ENCODE measurements around the gene OR52L1. TPM values are rescaled to one million over a fixed set of nuclear protein-coding genes. Genes with fewer than 3 reads are reported as not detected.

Gene OR52L1
- total and polyA plus RNA-seq, 2 of the 4 experiments (the other 2 are of a cell fraction): not detected

DNA sequence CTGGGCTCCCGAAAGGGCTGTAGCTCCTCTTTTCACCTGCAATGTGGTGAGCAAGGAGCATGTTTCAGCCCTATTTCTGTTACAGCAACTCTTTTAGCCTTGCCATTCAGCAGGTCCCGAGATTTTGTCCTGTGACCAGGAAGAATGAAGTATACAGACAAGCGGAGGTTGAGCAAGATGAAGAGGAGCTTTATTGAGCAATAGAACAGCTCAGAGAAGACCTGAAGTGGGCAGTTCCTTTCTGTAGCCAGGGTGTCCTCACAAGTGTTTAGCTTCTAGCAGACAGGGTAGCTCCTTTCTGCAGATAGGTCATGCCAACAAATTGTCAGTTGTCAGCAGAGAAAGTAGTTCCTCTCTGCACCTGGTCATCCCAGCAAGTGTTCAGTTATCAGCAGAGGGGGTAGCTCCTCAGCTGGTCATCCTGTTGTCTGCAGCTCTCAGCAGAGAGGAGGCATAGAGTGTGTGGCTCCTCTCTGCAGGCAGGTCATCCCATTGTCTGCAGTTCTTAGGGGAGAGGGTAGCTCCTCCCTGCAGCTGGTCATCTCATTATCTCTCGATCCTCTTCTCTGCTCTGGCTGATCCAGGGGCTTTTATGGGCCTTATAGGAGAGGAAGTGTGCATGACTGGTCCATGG is 25.4 kb upstream of the OR52L1 start:
- H2BK5ac ChIP-seq (ENCODE audit: low read depth, low read length, poor library complexity, severe bottlenecking): no peak overlapping the region
- H4K20me1 ChIP-seq (ENCODE audit: insufficient read depth, low read length): no peaks in the 10 kb centered on the region
- H3K18ac ChIP-seq (ENCODE audit: low read depth, low read length): no peak overlapping the region
- intact Hi-C loops (cut with micrococcal nuclease) (no loop called here), in situ Hi-C loops (cut with MboI; ENCODE audit: low sequenced_read_pairs) (no loop called here), dilution Hi-C loops (cut with HindIII; ENCODE audit: low sequenced_read_pairs, unreplicated experiment) (no loop called here)
- H3K9ac ChIP-seq (ENCODE audit: low read depth, low read length): no peak overlapping the region
- no peak overlapping the region for H3K56ac ChIP-seq (ENCODE audit: extremely low read depth, insufficient read depth, low read length)
- ATAC-seq (ENCODE audit: low read depth) (no peak), DNase-seq (no peak)
- H2BK15ac ChIP-seq (ENCODE audit: low read depth, low read length): no peak overlapping the region
- ChIA-PET CTCF (no interaction called here), POLR2A (ENCODE audit: unreplicated experiment) (no interaction called here)
- H3K4ac ChIP-seq (ENCODE audit: low read depth, low read length): no peak overlapping the region
- H3K36me3 ChIP-seq (ENCODE audit: control insufficient read depth, insufficient read depth, low read length): no peaks in the 10 kb centered on the region
- H2AFZ ChIP-seq (replicated peaks; ENCODE audit: low read length, poor library complexity): no peak overlapping the region
- no peak overlapping the region for H2BK120ac ChIP-seq (ENCODE audit: low read depth, low read length)
- H3K27ac ChIP-seq (ENCODE audit: insufficient read depth, low read length): no peak overlapping the region
- no peak overlapping the region for H2AK9ac ChIP-seq (replicated peaks; ENCODE audit: low read depth, low read length, poor library complexity)
- H2BK20ac ChIP-seq (ENCODE audit: low read depth, low read length): no peak overlapping the region
- no peaks in the 10 kb centered on the region for H3K27me3 ChIP-seq (ENCODE audit: control insufficient read depth, insufficient read depth, low read length)
- no peak for TF ChIP-seq ELK1 (IDR thresholded peaks at IDR 0.05; ENCODE audit: borderline replicate concordance, low read depth, low read length)
- no peak for TF ChIP-seq SMC3 (IDR thresholded peaks at IDR 0.05; ENCODE audit: low read depth, low read length)
- TF ChIP-seq MXI1 (IDR thresholded peaks at IDR 0.05; ENCODE audit: borderline replicate concordance, low read depth, low read length): no peak
- no peak for TF ChIP-seq RFX5 (IDR thresholded peaks at IDR 0.05; ENCODE audit: low read depth, low read length)
- no peak for TF ChIP-seq RAD21 (IDR thresholded peaks at IDR 0.05; ENCODE audit: low read length)
- TF ChIP-seq NFE2L2 (IDR thresholded peaks at IDR 0.05; ENCODE audit: low read depth, low read length): no peak
- no peak for TF ChIP-seq MAZ (IDR thresholded peaks at IDR 0.05; ENCODE audit: borderline replicate concordance, low read depth, low read length)
- TF ChIP-seq, protein P1, sequence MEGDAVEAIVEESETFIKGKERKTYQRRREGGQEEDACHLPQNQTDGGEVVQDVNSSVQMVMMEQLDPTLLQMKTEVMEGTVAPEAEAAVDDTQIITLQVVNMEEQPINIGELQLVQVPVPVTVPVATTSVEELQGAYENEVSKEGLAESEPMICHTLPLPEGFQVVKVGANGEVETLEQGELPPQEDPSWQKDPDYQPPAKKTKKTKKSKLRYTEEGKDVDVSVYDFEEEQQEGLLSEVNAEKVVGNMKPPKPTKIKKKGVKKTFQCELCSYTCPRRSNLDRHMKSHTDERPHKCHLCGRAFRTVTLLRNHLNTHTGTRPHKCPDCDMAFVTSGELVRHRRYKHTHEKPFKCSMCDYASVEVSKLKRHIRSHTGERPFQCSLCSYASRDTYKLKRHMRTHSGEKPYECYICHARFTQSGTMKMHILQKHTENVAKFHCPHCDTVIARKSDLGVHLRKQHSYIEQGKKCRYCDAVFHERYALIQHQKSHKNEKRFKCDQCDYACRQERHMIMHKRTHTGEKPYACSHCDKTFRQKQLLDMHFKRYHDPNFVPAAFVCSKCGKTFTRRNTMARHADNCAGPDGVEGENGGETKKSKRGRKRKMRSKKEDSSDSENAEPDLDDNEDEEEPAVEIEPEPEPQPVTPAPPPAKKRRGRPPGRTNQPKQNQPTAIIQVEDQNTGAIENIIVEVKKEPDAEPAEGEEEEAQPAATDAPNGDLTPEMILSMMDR (conservative IDR thresholded peaks at IDR 0.05; ENCODE audit: low read depth, low read length): no peak
- no peak for TF ChIP-seq CEBPB (IDR thresholded peaks at IDR 0.05; ENCODE audit: low read depth, low read length)
- TF ChIP-seq CHD1 (IDR thresholded peaks at IDR 0.05; ENCODE audit: low read depth, low read length): no peak
- TF ChIP-seq BHLHE40 (IDR thresholded peaks at IDR 0.05; ENCODE audit: low read depth, low read length): no peak
- TF ChIP-seq RCOR1 (IDR thresholded peaks at IDR 0.05; ENCODE audit: insufficient replicate concordance, low read length): no peak
- TF ChIP-seq POLR2A (IDR thresholded peaks at IDR 0.05; ENCODE audit: low read depth, low read length): no peak
- no peak for TF ChIP-seq MAFK (IDR thresholded peaks at IDR 0.05; ENCODE audit: low read depth, low read length)
- no peak for TF ChIP-seq FOS (IDR thresholded peaks at IDR 0.05; ENCODE audit: low read depth, low read length)
- no peak overlapping the region for H3K4me2 ChIP-seq (ENCODE audit: low read depth, low read length)
- no peak overlapping the region for H2AK5ac ChIP-seq (ENCODE audit: low read depth, low read length)
- H4K5ac ChIP-seq (ENCODE audit: low read depth, low read length): no peak overlapping the region
- H3K4me3 ChIP-seq (ENCODE audit: insufficient read depth, low read depth, low read length): no peak overlapping the region
- H3K23ac ChIP-seq (ENCODE audit: low read depth, low read length): no peak overlapping the region
- H3K14ac ChIP-seq (replicated peaks; ENCODE audit: low read depth, low read length): no peak overlapping the region
- 66% methylated on average over 2 of the region's 4 CpGs; no CpG with 5 or more reads in 1 of the 2 experiments for WGBS, 2 experiments (ENCODE audit: extremely low coverage in 2 of 2, insufficient read length in 1 of 2)
- no peak overlapping the region for H4K8ac ChIP-seq (ENCODE audit: low read depth in 2 of 2, low read length in 2 of 2)
- no peaks in the 10 kb centered on the region for H3K4me1 ChIP-seq (ENCODE audit: control insufficient read depth, insufficient read depth, low read length)
- H3K9me1 ChIP-seq (ENCODE audit: insufficient read depth, low read length): no peaks in the 10 kb centered on the region
- no peak overlapping the region for H4K91ac ChIP-seq (ENCODE audit: insufficient read depth, low read depth, low read length)
- no TSS peak for BruUV-seq (replicated peaks)
- H3K9me3 ChIP-seq (ENCODE audit: control insufficient read depth, insufficient read depth, low read length): peaks cover 3% of the 10 kb centered on the region; the same call in 1 of the 2 replicates
- H3K79me1 ChIP-seq (ENCODE audit: low read depth in 1 of 2, low read length in 2 of 2): no peaks in the 10 kb centered on the region

Data from IMR-90 (cell line).